ENCODE results near the gene SLIT3.

DNA sequence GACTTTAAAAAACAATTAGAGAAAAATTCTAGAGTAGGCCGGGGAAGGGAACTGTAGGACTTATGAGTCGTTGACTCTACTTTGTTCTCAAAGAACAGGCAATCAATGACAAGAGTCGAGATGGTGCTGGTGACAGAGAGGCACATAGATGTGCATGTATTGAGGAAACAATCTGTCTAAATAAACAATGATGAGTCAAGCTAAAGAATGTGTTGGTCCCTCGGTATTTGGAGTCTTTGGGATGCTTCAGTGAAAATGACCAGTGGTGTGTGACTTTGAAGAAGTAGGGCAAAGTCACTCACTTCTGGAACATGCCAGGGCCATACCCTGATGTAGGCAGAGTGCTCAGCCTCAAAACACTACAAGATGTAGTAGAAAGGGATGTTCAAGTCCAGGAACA is 433.7 kb downstream of the SLIT3 start:
- TF ChIP-seq EP300 (IDR thresholded peaks at IDR 0.05) (no peak), POLR2A (IDR thresholded peaks at IDR 0.05) (no peak), POLR2AphosphoS5 (IDR thresholded peaks at IDR 0.05) (no peak)
- TF ChIP-seq, protein P1, sequence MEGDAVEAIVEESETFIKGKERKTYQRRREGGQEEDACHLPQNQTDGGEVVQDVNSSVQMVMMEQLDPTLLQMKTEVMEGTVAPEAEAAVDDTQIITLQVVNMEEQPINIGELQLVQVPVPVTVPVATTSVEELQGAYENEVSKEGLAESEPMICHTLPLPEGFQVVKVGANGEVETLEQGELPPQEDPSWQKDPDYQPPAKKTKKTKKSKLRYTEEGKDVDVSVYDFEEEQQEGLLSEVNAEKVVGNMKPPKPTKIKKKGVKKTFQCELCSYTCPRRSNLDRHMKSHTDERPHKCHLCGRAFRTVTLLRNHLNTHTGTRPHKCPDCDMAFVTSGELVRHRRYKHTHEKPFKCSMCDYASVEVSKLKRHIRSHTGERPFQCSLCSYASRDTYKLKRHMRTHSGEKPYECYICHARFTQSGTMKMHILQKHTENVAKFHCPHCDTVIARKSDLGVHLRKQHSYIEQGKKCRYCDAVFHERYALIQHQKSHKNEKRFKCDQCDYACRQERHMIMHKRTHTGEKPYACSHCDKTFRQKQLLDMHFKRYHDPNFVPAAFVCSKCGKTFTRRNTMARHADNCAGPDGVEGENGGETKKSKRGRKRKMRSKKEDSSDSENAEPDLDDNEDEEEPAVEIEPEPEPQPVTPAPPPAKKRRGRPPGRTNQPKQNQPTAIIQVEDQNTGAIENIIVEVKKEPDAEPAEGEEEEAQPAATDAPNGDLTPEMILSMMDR (IDR thresholded peaks at IDR 0.05) = no peak

All from suprapubic skin (tissue), 4 donors.